Activated T-cell treated with anti-CD3 and anti-CD28 coated beads, Interleukin-2, amount 50 U/mL, for 1 hour (primary cell): ENCODE data around the gene MRPS27.

Experiments
- DNase-seq: peaks from one replicate; pipeline ENCODE4 v3.0.0-alpha.2; 2020

MRPS27 gene

DNA sequence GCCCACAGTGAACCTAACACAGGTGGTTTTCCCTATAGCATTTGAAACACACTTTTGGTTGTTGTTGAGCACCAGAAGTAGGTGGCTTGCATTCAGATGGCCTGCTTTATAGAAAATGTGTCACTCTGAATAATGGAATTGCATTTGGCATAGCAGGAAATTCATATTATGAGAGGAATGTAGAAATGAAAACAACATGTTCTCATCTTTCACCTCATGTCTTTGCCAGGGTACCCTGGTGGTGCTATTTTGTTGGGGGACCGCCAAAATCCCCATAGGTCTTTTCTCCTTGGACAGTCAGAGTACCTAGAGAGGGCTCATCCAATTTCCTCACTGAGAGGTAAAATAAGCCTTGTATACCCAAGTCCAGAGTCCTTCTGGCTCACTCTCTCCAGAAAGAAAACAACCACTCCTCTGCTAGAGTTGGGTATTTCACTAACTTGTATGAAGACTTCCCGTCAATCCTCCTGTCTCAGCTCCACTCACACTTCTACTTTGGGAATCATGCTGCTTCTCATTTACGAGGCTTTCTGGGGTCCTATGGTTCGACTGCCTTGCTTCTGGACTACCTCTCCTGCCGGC, 67.4 kb downstream of the MRPS27 start:
- no peak for DNase-seq

GRCh38 chr5:72252008-72252407, 68.0 kb downstream of the MRPS27 start:
- no peak for DNase-seq

DNA sequence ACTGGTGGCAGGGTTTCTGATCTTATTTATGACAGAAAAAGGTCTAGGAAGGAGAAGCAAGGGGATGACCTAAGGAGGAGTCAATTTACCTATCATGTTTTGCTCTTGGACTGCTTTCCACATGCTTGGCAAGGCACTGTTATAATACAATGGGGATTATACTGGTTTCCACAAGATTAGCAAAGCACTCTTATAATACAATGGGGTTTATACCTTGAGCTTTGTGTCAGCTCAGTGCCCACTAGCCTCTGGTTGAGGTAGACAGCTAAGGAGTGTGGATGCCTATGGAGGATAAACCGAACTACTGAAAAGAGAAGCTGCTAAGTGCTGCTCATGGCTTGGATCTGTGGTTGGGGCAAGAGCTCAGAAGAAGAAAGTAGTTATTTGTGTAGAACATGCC, 68.7 kb downstream of the MRPS27 start:
- no peak for DNase-seq

GRCh38 chr5:72248410-72248981, 71.5 kb downstream of the MRPS27 start:
- DNase-seq = no peak

GRCh38 chr5:72246954-72247442, 73.0 kb downstream of the MRPS27 start:
- no peak for DNase-seq

DNA sequence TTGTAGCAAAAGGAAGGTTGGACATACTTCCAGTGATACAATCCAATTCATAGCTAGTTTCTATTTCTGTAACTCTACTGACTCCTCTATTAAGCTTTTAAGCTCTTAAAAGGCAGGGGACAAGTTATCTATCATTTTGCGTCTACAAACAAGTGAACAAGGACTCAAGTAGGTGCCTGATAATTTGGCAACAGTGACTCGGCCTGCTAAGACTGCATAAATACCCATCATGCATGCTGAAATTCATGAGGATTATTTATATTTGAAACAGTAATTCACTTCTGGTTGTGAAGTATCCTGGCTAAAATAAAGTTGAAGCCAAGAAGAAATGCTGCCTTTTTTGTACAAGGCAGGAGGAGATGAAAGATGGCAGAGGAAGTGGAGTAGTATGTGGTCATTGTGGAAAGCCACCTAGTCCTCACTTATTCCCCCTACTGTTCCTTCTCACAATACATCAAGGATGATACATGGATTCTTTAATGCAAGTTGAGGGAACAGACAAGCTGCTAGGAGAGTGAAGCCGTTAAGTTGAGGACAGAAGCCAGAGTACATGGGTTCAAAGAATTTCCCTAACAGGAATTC, 74.0 kb downstream of the MRPS27 start:
- DNase-seq = no peak

DNA sequence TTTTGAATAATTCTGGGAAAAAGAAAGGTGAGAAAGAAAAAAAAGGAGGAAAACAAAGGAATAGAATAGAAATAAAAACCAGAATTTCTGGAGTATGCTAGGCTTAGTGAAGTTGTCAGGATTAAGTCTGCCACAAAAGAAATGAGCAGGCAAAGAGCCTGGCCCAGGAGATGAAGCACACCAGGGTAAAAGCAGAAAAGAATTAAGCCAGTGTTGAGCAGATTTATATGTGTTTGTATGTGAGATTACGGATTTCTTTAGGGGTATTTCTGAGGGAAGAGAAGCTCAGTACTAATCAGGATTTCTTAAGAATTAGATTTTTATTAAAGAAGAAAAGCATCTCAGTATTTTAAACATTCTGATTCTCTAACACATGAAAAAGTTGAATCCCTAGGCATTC, 74.5 kb downstream of the MRPS27 start:
- no peak for DNase-seq

GRCh38 chr5:72244862-72245371, 75.1 kb downstream of the MRPS27 start:
- DNase-seq = no peak

GRCh38 chr5:72243706-72244105, 76.3 kb downstream of the MRPS27 start:
- DNase-seq = no peak

GRCh38 chr5:72242796-72243475, 77.1 kb downstream of the MRPS27 start:
- no peak for DNase-seq

DNA sequence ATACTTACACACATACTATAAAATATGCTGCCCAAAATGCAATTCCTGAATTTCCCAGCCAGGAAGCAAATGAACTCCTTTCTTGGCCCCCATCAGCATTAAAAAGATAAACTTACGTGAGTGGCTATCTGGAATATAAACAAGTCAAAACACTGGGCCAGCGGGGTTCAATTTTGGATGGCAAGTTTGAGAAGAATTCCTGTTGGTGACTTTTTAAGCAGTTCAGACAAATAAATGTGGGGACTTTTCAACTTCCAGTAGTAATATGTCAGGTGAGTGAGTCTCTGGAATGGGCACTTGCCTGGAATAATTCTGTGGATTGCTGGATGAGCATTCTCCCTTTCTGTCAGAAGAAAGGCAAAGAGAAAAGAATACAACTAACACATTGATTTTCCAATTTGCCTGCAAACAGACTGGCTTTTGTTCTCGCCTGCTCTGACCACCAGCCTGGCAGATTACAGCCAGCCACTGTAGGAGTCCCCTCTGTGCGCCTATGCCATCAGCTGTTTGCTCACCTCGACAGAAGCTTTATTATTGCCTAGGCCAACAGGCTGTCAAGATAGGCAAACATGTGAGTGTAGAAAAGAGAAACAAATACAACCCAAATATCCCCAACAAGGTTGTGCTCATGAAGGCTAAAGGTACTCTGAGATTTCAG, 78.6 kb downstream of the MRPS27 start:
- no peak for DNase-seq

DNA sequence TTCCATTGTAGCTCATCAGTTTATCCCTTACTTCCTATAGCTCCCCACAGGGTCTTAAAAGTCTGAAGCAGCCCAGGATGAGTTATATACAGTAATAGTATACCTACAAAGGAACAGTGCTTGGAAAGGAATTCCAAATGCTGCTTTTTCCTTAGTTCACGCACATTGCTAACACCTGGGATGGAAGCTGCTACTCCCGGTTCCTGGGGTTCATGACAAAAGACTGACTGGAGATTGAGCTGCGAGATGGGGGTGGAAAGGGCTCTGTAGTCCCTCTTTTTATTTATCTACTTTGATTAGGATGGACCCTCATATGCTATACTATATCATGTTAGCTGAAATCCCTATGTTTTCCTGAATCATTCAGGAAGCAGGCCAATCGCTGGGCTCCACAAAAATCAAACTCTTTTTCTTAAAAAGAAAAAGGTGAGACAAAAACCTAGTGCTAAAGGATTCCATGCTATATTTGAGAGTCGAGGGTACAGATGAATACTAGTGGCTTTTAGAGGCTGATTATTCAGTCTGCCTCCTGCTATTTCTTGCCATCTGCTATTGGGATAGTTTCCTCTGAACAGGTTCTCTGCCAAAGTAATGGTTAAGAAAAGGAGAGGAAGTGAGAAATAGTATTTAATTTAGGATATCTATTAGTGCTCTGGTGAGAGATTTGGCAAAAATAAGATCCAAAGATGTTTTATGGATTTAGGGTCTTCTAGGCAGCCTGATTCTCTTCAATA, 81.2 kb downstream of the MRPS27 start:
- DNase-seq = no peak

GRCh38 chr5:72237879-72238278, 82.2 kb downstream of the MRPS27 start:
- DNase-seq = no peak

DNA sequence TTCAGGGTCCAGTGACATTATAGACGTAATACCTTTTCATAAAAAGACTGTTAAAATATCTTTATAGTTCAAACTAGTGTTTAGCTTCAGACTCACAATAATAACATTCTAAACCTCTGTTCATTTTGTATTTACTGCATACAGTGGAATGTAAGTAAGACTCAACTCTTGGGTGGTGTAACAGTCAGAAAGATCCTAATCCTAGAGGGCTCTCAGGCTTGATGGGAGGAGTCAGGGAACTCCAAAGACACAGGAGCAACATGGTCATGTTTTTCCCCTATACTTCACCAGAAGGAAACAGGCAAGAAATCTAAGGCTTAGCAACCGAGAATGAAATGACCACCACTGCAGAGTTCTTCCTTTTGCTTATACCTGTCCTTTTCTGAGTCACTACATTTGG, 82.6 kb downstream of the MRPS27 start:
- no peak for DNase-seq

GRCh38 chr5:72235725-72236124, 84.3 kb downstream of the MRPS27 start:
- no peak for DNase-seq

DNA sequence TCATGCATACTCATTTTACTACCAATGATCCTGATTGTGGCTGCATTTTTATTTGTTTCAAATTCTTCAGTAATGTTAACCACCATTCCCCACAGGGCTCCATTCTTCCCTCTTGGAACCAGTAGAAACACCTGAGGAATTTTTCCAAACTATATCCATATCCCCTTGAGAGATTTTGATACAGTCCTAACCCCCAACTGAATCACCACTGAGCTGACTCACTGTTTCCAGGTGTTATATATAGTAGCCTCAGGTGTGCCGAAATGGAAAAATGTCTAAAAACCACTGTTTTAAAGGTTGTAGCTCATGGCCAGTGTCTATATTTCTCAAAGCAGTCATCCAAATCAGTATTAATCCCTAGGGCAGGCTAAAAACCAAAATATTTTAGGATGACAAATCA, 85.2 kb downstream of the MRPS27 start:
- DNase-seq = no peak

DNA sequence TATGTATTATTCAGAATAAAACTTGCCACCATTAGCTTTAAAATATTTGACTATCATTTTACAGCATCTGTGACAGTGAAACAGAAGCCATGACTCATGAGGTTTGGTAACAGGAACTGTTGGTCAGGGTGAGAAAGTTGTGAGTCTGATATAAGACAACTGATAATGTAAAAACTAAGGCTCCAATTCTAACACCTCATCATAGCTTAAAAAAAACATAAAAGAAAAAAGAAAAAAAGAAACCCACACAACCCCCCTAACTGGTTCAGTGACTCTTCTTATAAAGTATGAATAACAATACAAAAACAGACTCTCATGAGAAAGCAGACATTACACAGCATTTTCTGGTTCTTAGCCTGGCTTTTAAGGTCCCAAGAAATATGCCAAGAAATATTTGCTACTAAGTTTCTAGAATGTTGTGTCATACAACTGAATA, 85.8 kb downstream of the MRPS27 start:
- DNase-seq = no peak

DNA sequence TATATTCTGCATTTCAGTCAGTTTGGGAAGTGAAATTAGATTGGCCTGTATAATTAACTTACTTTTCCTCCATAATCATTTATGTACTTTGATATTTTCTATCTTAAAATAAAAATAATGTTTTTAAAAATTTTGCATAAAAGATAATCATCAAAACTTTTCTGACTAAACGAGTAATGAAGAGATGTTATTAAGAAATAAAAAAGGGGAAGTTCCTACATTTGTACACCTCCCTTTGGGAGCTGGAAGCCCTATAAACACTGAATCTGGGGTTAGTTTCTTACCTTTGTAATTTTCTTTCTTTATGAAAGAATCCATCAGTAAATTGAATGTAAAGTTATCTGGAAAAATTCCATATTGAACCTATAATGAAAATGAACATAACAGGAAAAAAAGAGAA, 86.2 kb downstream of the MRPS27 start:
- no peak for DNase-seq

DNA sequence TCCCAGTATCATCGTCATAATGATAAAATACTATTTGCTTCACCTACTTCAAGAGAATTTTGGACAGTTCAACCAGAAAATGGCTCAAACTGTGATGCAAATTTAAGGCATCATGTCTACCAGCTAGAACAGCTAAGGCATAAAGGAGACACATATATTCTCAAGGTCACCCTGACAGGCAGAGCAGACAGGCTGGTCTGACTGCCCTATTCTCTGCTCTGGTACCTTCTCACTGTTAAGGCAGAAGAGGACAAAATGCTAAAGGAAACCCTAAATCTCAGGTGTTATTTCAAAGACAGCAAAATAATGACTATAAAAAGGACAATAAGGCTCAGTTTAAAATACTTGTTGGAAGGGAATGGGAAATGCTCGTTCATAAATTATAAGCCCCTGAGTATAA, 87.2 kb downstream of the MRPS27 start:
- DNase-seq = no peak

- DNase-seq = no peak
These were observed 87.9 kb downstream of the MRPS27 start for GRCh38 chr5:72231991-72232703.

DNA sequence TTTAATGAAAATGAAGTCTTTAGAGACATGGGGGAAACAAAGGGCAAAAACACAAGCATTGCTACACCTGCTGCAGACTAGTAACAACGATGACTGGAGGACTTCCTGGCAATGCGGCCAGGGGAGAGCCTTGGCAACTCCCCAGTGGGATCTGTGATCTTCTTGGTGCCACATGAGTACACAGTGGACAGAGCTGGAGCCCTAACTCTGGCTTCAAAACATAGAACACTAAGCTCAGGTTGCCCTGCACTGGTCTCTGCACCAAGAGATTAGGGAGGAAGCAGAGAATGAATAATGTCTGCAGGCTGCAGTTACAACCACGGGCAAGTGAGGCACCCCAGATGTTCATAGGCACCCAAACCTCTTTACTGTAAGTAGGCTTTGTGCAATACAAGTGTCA, 91.1 kb downstream of the MRPS27 start:
- no peak for DNase-seq

- DNase-seq = no peak
These were observed 93.1 kb downstream of the MRPS27 start for GRCh38 chr5:72226950-72227349.
